B cell (primary cell): Measurements from ENCODE around the gene B3GNT7. TPM values are rescaled to one million over a fixed set of nuclear protein-coding genes. Genes with fewer than 3 reads are reported as not detected.

Experiments used
- ATAC-seq: fragments of 200-7000 bp; cut with Tn5 transposase; one replicate; pipeline ENCODE4 v1.10.0; 2021; ENCODE audit warnings: low read depth, mild to moderate bottlenecking, moderate number of reproducible peaks, moderate library complexity
- CTCF ChIA-PET: fragments of 350-600 bp; sonication (Branson Sonifier 250); formaldehyde crosslinking; loops from one replicate; lab custom pipeline; 2021; ENCODE audit warnings: antibody characterized with exemption, inconsistent platforms; lab: Charles Lee
- POLR2A ChIA-PET: fragments of 350-600 bp; sonication (Branson Sonifier 250); formaldehyde crosslinking; loops from one replicate; lab custom pipeline; 2021; ENCODE audit warnings: antibody characterized with exemption; lab: Charles Lee
- DNase-seq: peaks from one replicate; pipeline ENCODE4 v3.0.0; 2013
- H2AFZ ChIP-seq: 2 replicates; pipeline ENCODE4 v1.6.1; 2012; ENCODE audit warnings: mild to moderate bottlenecking, low read depth, low read length; ENCODE audit not compliant: insufficient read depth, poor library complexity, severe bottlenecking
- H3K27ac ChIP-seq, 2 donors: 1 replicate in 1 of 2; 2 replicates in 1 of 2; pipeline ENCODE4 v1.5.1; 2012 to 2013; ENCODE audit warnings: low read length in 2 of 2, mild to moderate bottlenecking in 2 of 2, moderate library complexity in 1 of 2
- H3K27me3 ChIP-seq, 4 experiments: fragments of 200-600 bp in 1 of 4; sonication (generic) in 1 of 4; replicated peaks in 1 of 4; 1 replicate in 2 of 4; 2 replicates in 2 of 4; pipeline versions ENCODE4 v1.6.1 to v1.7.0; 2013 to 2016; ENCODE audit warnings: low read length in 3 of 4, mild to moderate bottlenecking in 2 of 4, mixed read lengths in 1 of 4, moderate library complexity in 1 of 4; ENCODE audit not compliant: insufficient read depth in 4 of 4, control insufficient read depth in 3 of 4; ENCODE audit errors: control extremely low read depth in 1 of 4
- H3K36me3 ChIP-seq, 2 experiments: replicated peaks in 1 of 2; 1 replicate in 1 of 2; 2 replicates in 1 of 2; pipeline versions ENCODE4 v1.6.1 to v1.7.1; 2013; ENCODE audit warnings: low read length in 1 of 2; ENCODE audit not compliant: insufficient read depth in 2 of 2, control insufficient read depth in 1 of 2; ENCODE audit errors: control extremely low read depth in 1 of 2, extremely low read depth in 1 of 2
- H3K4me1 ChIP-seq, 2 donors: fragments of 200-600 bp in 1 of 2; sonication (generic) in 1 of 2; 1 replicate in 1 of 2; 2 replicates in 1 of 2; pipeline versions ENCODE4 v1.5.1 to v1.6.1; 2013 to 2017; ENCODE audit warnings: low read length in 2 of 2; ENCODE audit not compliant: control insufficient read depth in 2 of 2, insufficient read depth in 2 of 2
- H3K4me2 ChIP-seq: replicated peaks from 2 replicates; pipeline ENCODE3; 2012; ENCODE audit warnings: mild to moderate bottlenecking, low read depth, low read length; ENCODE audit not compliant: poor library complexity, severe bottlenecking
- H3K4me3 ChIP-seq, 5 experiments: fragments of 200-600 bp in 1 of 5; sonication (generic) in 1 of 5; 1 replicate in 3 of 5; 2 replicates in 2 of 5; pipeline versions ENCODE4 v1.5.1 to v1.7.0; 2011 to 2016; ENCODE audit warnings: low read length in 4 of 5, mild to moderate bottlenecking in 4 of 5, low read depth in 2 of 5, control low read depth in 1 of 5, moderate library complexity in 1 of 5; ENCODE audit not compliant: insufficient read depth in 1 of 5; ENCODE audit errors: control extremely low read depth in 1 of 5, extremely low read depth in 1 of 5
- H3K79me2 ChIP-seq: fragments of 200-600 bp; sonication (generic); one replicate; pipeline ENCODE4 v1.6.0; 2016; ENCODE audit warnings: low read length; ENCODE audit not compliant: control insufficient read depth, insufficient read depth
- H3K9ac ChIP-seq: fragments of 200-600 bp; sonication (generic); 2 replicates; pipeline ENCODE4 v1.6.1; 2017; ENCODE audit warnings: mild to moderate bottlenecking, low read length, moderate library complexity
- H3K9me3 ChIP-seq, 3 donors: one replicate each; pipeline versions ENCODE4 v1.6.1 to v1.7.1; 2013; ENCODE audit warnings: low read length in 2 of 3; ENCODE audit not compliant: control insufficient read depth in 2 of 3, insufficient read depth in 1 of 3; ENCODE audit errors: control extremely low read depth in 1 of 3
- H4K20me1 ChIP-seq: 2 replicates; pipeline ENCODE4 v1.6.0; 2012; ENCODE audit warnings: mild to moderate bottlenecking, low read length; ENCODE audit not compliant: insufficient read depth, control insufficient read depth, poor library complexity, severe bottlenecking
- H3K27ac Mint-ChIP-seq: one replicate; pipeline ENCODE4 v1.8.0; 2021; ENCODE audit warnings: mixed read lengths
- H3K27me3 Mint-ChIP-seq: one replicate; pipeline ENCODE4 v1.8.0; 2021; ENCODE audit warnings: mixed read lengths
- H3K4me1 Mint-ChIP-seq: one replicate; pipeline ENCODE4 v1.8.0; 2021; ENCODE audit warnings: mixed read lengths
- H3K4me3 Mint-ChIP-seq: one replicate; pipeline ENCODE4 v1.8.0; 2021; ENCODE audit warnings: mixed read lengths
- H3K9me3 Mint-ChIP-seq: one replicate; pipeline ENCODE4 v1.8.0; 2022; ENCODE audit warnings: mixed read lengths; ENCODE audit not compliant: insufficient read depth
- EZH2 ChIP-seq: IDR thresholded peaks from 2 replicates; pipeline ENCODE4 v1.6.1; 2012; ENCODE audit warnings: borderline replicate concordance, low read depth, mild to moderate bottlenecking, moderate library complexity, low read length; ENCODE audit not compliant: insufficient read depth, poor library complexity, severe bottlenecking
- WGBS: methylation state at CpG from one replicate; pipeline ENCODE4 v1.1.5; 2013; ENCODE audit warnings: missing lambda C conversion rate; ENCODE audit not compliant: insufficient coverage; 5-methylcytosine and 5-hydroxymethylcytosine counted together
- intact Hi-C: fragments of 100-400 bp; cut with micrococcal nuclease; formaldehyde crosslinking; loops from one replicate; pipeline ENCODE4 v1.10.0; 2022
- polyA plus RNA-seq: library from polyadenylated mRNA; depleted of rRNA; stranded (reverse); fragments of >200 nt; gene quantifications from 2 replicates; pipeline ENCODE4 v1.2.3, GENCODE V29; 2012
- total RNA-seq, 2 donors: library from RNA; stranded (reverse); fragments of 120-200 nt in 1 of 2; gene quantifications; 1 replicate in 1 of 2; 2 replicates in 1 of 2; pipeline versions ENCODE4 v1.2.3 to v1.2.4, GENCODE V29; 2013 to 2022
- TF ChIP-seq, protein P1 (sequence below): fragments of 200-600 bp; IDR thresholded peaks from one replicate; pipeline ENCODE4 v1.8.0; 2022; ENCODE audit warnings: antibody characterized with exemption, mild to moderate bottlenecking

The B3GNT7 gene
- total and polyA plus RNA-seq, 2 donors (not counting 1 experiment from before 2014, with no cell fraction given): 5.7 to 14.3 TPM

DNA sequence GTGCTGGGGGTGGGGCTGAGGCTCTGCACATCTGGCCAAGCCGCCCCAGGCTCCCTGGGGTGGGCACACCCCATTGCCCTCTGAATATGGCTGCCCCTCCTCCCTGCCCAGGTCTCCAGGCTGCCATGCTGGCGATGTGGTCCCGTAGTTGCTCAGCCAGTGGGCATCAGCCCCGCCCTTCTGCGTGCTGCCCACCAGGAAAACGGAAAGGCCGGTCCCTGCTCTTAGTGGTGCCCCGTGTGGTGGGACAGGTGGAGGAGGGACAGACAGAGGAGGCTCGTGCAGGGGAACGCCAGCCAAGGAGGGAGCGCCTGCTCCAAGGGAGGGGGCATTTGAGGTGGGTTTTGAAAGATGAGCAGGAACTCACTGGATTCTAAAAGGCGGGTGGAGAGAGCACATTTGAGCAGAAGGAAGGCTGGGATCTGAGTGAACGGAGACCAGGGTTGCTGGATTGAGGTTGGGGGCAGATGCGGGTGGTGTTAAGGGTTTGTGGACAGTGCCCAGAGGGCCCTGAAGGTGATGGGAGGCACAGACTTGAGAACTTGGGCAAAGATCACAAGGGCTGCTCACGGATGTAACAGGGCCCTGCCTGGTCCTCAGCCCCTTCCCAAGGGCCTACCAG lies 6.7 kb upstream of the B3GNT7 start:
- H2AFZ ChIP-seq: peak overlapping the region; percentile 43
- H3K4me3 ChIP-seq: no peak overlapping the region
- Mint-ChIP-seq H3K27me3 (no peaks in the 10 kb centered on the region), H3K4me3 (no peak overlapping the region), H3K27ac (peak overlapping the region; percentile 15), H3K9me3 (peaks cover 7% of the 10 kb centered on the region), H3K4me1 (peaks cover 36% of the 10 kb centered on the region)
- DNase-seq: no peak
- TF ChIP-seq EZH2: no peak
- TF ChIP-seq, protein P1, sequence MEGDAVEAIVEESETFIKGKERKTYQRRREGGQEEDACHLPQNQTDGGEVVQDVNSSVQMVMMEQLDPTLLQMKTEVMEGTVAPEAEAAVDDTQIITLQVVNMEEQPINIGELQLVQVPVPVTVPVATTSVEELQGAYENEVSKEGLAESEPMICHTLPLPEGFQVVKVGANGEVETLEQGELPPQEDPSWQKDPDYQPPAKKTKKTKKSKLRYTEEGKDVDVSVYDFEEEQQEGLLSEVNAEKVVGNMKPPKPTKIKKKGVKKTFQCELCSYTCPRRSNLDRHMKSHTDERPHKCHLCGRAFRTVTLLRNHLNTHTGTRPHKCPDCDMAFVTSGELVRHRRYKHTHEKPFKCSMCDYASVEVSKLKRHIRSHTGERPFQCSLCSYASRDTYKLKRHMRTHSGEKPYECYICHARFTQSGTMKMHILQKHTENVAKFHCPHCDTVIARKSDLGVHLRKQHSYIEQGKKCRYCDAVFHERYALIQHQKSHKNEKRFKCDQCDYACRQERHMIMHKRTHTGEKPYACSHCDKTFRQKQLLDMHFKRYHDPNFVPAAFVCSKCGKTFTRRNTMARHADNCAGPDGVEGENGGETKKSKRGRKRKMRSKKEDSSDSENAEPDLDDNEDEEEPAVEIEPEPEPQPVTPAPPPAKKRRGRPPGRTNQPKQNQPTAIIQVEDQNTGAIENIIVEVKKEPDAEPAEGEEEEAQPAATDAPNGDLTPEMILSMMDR: no peak
- no peak overlapping the region for H3K27ac ChIP-seq
- ChIA-PET POLR2A (no interaction called here), CTCF (no interaction called here)
- no peak for ATAC-seq
- WGBS: 91% methylated on average over 15 of the region's 15 CpGs
- H3K4me1 ChIP-seq: peaks cover 30 to 46% of the 10 kb centered on the region in 2 donors
- H3K4me2 ChIP-seq: no peak overlapping the region
- H3K36me3 ChIP-seq: no peaks in the 10 kb centered on the region
- H3K27me3 ChIP-seq: no peaks in the 10 kb centered on the region
- no peaks in the 10 kb centered on the region for H4K20me1 ChIP-seq
- peaks cover 1 to 16% (median 4%) of the 10 kb centered on the region in 3 donors for H3K9me3 ChIP-seq
- H3K9ac ChIP-seq: no peak overlapping the region
- peaks cover 27% of the 10 kb centered on the region for H3K79me2 ChIP-seq
- intact Hi-C loops: no loop called here

- peaks cover 41 to 62% of the 10 kb centered on the region in 2 donors for H3K4me1 ChIP-seq
- H3K27ac Mint-ChIP-seq: peak overlapping the region; percentile 70
Measured at GRCh38 chr2:231390667-231391066, 4.8 kb upstream of the B3GNT7 start.

More at GRCh38 chr2:231390667-231391066, 4.8 kb upstream of the B3GNT7 start:
- CTCF ChIA-PET: interaction anchor here (1.5 to 1.8 kb wide), 2 partner anchors 145 to 163 kb away, joined by 4 to 6 read pairs; no protein-coding TSS in a partner anchor
- peaks cover 40% of the 10 kb centered on the region for H3K79me2 ChIP-seq
- intact Hi-C loops: loop anchor here (5.0 to 10.0 kb wide), 6 partner anchors 68 to 516 kb away; partner anchors contain the start of gene NCL
- no peaks in the 10 kb centered on the region for H3K36me3 ChIP-seq
- H3K27me3 ChIP-seq: no peaks in the 10 kb centered on the region
- no peaks in the 10 kb centered on the region for H3K27me3 Mint-ChIP-seq
- 64% methylated on average over 8 of the region's 8 CpGs for WGBS
- POLR2A ChIA-PET: interaction anchor here (0.6 kb wide), 1 partner anchor 14 kb away, joined by 7 read pairs; no protein-coding TSS in a partner anchor
- H3K4me3 ChIP-seq: no peak overlapping the region
- DNase-seq (no peak), ATAC-seq (no peak)
- peak overlapping the region; percentile 28 for H3K4me2 ChIP-seq
- H3K4me1 Mint-ChIP-seq: peaks cover 50% of the 10 kb centered on the region
- TF ChIP-seq, protein P1: no peak
- no peak for TF ChIP-seq EZH2
- H3K4me3 Mint-ChIP-seq: no peak overlapping the region
- H2AFZ ChIP-seq: no peak overlapping the region
- H3K9me3 Mint-ChIP-seq: no peaks in the 10 kb centered on the region
- no peaks in the 10 kb centered on the region for H4K20me1 ChIP-seq
- peaks cover 0 to 6% (median 0%) of the 10 kb centered on the region in 3 donors for H3K9me3 ChIP-seq
- H3K9ac ChIP-seq: no peak overlapping the region
- peak overlapping the region; percentile 4 to 97 for H3K27ac ChIP-seq
